Fibroblast of mammary gland (primary cell): Measurements from ENCODE around the gene ST3GAL3.

ENCODE experiments used
- DNase-seq: peaks from one replicate; pipeline ENCODE4 v3.0.0-alpha.2; 2010; ENCODE audit warnings: low read depth
- H3K4me3 ChIP-seq: 2 replicates; pipeline ENCODE4 v1.5.1; 2011; ENCODE audit warnings: low read depth, mild to moderate bottlenecking, low read length, moderate library complexity; ENCODE audit not compliant: control insufficient read depth
- TF ChIP-seq, protein P1 (sequence below): conservative IDR thresholded peaks from 2 replicates; pipeline ENCODE4 v1.5.1; 2011; ENCODE audit warnings: low read depth, low read length, inconsistent platforms; ENCODE audit not compliant: control insufficient read depth, insufficient read depth

The ST3GAL3 gene

DNA sequence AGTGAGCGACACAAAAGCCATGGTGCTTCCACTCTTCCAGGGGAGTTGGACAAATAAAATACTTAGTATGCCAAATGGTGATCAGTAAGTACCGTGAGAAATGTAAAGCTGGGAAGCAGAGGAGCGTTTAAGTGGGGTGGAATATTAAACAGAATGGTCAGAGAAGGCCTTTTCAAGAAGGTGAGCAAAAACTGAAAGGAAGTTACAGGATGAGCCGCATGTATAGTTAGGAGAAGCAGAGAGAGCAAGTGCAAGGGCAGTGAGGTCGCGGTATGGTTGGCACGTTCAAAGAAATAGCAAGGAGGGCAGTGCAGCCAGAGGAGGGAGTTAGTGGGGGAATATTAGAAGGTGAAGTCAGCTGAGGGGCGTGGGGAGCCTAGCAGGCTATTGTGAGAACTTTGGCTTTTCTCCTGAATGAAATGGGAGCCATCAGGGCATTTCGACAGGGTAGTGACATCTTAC lies 266.7 kb downstream of the ST3GAL3 start:
- H3K4me3 ChIP-seq, result peak overlapping the region; percentile 85
- DNase-seq, result peak; percentile 36
- TF ChIP-seq, protein P1, sequence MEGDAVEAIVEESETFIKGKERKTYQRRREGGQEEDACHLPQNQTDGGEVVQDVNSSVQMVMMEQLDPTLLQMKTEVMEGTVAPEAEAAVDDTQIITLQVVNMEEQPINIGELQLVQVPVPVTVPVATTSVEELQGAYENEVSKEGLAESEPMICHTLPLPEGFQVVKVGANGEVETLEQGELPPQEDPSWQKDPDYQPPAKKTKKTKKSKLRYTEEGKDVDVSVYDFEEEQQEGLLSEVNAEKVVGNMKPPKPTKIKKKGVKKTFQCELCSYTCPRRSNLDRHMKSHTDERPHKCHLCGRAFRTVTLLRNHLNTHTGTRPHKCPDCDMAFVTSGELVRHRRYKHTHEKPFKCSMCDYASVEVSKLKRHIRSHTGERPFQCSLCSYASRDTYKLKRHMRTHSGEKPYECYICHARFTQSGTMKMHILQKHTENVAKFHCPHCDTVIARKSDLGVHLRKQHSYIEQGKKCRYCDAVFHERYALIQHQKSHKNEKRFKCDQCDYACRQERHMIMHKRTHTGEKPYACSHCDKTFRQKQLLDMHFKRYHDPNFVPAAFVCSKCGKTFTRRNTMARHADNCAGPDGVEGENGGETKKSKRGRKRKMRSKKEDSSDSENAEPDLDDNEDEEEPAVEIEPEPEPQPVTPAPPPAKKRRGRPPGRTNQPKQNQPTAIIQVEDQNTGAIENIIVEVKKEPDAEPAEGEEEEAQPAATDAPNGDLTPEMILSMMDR, result no peak

DNA sequence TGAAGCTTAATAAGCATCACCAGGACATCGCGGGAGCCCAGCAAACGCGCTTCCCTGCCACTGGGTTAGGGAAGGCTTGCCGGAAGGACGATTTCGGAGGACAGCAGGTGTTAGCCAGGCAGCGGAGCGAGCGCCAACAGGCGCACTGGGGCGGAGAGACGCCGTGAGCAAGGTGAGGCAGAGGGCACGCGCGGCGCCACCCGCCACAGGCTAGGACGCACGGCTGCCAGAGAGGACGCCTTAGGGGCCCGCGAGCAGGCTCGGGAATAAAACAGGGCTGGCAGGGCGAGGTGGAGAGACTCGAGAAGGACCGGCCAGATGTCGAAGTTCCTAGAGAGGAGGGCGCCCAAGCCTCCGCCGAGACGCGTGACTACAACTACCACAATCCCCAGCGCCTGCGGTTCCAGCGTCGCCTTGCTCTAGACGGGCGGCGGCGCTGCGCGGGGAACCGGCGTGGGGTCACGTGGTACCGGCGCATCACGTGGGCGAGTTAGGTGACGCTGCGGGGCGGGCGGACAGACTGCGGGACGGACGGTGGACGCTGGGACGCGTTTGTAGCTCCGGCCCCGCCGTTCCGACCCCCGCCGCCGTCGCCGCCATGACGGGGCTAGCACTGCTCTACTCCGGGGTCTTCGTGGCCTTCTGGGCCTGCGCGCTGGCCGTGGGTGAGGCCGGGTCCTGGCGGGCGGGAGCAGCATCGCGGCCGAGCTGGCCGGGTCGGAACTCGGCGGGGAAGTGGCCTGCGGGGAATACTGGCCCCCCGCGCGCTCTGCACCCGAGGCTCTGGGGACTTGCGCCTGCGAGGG lies 267.3 kb downstream of the ST3GAL3 start, which contains the start of gene ATP6V0B:
ATP6V0B (plus strand) TSS at position 518 of the 806 bp plus-strand sequence; CDS start at position 599, 81 bp downstream.
- peak within 1 kb of the TSS; percentile 85 for H3K4me3 ChIP-seq
- TF ChIP-seq, protein P1, result no peak
- peak; percentile 90 for DNase-seq

DNA sequence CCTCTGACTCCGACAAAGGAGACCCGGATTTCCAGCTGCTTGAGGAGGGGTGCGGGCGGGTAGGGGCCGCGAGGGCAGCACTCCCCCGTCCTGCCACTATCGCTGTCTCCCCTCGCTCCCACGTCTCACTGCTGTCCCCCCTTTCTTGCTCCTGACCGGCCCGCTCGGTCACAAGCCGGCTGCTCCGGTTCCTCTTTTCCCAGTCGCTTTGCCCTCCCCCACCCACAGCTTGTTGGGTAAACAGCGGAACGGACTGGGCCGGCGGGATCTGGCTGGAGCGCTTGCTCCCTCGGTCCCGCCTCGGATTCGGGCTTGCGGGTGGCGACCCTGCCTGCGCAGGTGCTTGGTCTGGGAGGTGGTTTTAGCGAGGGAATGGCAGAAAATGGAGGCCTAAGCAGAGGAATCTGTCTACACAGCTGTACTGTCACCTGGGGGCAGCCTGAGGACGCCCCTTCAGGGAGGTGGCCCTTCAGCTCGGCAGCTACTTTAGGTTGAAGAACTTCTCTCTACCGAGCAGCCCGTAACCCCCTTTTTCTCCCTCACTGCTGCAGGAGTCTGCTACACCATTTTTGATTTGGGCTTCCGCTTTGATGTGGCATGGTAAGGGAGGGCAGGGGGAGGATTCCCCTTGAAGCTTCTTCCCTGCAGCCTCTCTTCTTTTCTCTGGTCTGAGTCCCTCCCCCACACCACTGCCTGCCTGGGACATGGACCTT lies 268.1 kb downstream of the ST3GAL3 start:
- no peak for DNase-seq
- TF ChIP-seq, protein P1, result no peak

DNA sequence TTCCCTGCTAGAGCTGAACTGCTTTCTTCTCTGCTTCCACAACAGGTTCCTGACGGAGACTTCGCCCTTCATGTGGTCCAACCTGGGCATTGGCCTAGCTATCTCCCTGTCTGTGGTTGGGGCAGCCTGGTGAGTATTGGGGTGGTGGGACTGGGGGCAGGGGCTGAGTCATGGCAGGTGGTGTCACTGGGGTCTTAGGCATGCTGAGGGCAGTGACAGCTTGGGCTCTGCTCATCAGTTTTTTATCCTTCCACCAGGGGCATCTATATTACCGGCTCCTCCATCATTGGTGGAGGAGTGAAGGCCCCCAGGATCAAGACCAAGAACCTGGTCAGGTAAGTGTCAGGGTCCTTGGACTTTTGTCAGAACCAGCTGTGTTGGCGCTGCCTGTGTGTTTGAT lies 268.7 kb downstream of the ST3GAL3 start:
- no peak for DNase-seq
- peak overlapping the region; percentile 85 for H3K4me3 ChIP-seq
- TF ChIP-seq, protein P1, result no peak

More for the DNA sequence above, 268.1 kb downstream of the ST3GAL3 start:
- H3K4me3 ChIP-seq, result peak overlapping the region; percentile 85

DNA sequence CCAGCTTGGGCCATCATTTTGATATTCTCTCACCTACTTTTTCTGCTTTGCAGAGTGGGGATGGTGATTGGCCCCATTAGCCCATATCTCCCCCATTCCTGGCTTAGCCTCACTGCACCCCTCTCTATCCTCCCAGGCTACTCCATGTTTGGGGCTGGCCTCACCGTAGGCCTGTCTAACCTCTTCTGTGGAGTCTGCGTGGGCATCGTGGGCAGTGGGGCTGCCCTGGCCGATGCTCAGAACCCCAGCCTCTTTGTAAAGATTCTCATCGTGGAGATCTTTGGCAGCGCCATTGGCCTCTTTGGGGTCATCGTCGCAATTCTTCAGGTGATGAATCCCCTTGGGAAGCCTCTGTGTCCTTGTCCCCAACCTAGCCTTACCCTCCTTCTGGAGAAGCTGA lies 269.6 kb downstream of the ST3GAL3 start:
- DNase-seq, result no peak
- H3K4me3 ChIP-seq, result no peak overlapping the region
- TF ChIP-seq, protein P1, result no peak

DNA sequence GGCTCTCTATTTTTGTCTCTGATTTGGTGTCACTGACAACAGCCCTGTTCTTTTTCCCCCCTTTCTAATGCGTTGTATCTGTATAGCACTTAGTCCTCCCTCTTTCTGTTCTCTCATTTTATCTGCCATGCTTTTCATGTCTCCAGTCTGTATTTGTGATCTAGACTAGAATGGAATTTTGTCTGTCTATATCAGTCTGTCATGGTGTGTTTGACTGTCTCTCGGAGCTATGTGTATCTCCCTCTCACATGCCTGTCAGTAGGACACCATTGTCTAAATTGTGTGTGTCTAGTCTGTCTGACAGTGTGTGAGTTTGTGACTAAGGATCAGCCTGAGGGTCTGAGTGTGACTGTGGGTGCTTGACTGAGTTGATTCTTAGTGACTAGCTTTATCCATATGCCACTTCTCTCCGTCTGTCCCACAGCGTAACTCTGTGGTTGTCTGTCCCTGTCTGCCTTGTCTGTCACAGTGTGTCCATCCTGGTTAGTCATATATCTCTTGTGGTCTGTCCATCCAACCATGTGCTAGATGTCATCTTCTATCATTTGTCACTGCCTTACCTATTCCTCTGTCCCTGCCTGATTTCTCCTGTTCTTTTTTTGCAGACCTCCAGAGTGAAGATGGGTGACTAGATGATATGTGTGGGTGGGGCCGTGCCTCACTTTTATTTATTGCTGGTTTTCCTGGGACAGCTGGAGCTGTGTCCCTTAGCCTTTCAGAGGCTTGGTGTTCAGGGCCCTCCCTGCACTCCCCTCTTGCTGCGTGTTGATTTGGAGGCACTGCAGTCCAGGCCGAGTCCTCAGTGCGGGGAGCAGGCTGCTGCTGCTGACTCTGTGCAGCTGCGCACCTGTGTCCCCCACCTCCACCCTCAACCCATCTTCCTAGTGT lies 270.3 kb downstream of the ST3GAL3 start:
- no peak overlapping the region for H3K4me3 ChIP-seq
- no peak for DNase-seq

More for the DNA sequence above, 270.3 kb downstream of the ST3GAL3 start:
- TF ChIP-seq, protein P1, result no peak
